Measurements from ENCODE around the gene SH3TC1. TPM values are rescaled to one million over a fixed set of nuclear protein-coding genes. Genes with fewer than 3 reads are reported as not detected.

Gene SH3TC1
- total RNA-seq, 4 donors from 2014 or later = 15.0 to 78.6 (median 41.4) TPM

GRCh38 chr4:8189551-8190466 lies 9.3 kb upstream of the SH3TC1 start:
- in situ Hi-C loops (cut with MboI; ENCODE audit: low pct_ligation_motif_present in 1 of 4, low pct_unique_long_range_greater_than_20kb in 1 of 4, low sequenced_read_pairs in 3 of 4) = no loop called here
- peaks cover 0 to 29% (median 11%) of the 10 kb centered on the region in 4 donors for H3K4me1 ChIP-seq
- H3K27me3 ChIP-seq = no peaks in the 10 kb centered on the region
- H3K27ac ChIP-seq = peak overlapping the region; percentile 60 to 71 (median 64)
- WGBS, 2 donors (ENCODE audit: low coverage in 1 of 2) = 83 to 90% methylated on average over 2 to 26 of the region's 26 CpGs
- H3K36me3 ChIP-seq = no peaks in the 10 kb centered on the region
- TF ChIP-seq POLR2A (IDR thresholded peaks at IDR 0.05) (no peak), CTCF (IDR thresholded peaks at IDR 0.05) (no peak), EP300 (IDR thresholded peaks at IDR 0.05; ENCODE audit: low read depth) (no peak), POLR2AphosphoS5 (IDR thresholded peaks at IDR 0.05) (no peak)
- DNase-seq = no peak
- intact Hi-C loops (cut with DNase I; ENCODE audit: low total_unique reads) = no loop called here
- H3K4me3 ChIP-seq = no peak overlapping the region
- H3K9me3 ChIP-seq = no peaks in the 10 kb centered on the region

GRCh38 chr4:8191136-8191747 lies 7.8 kb upstream of the SH3TC1 start:
- intact Hi-C loops (cut with DNase I; ENCODE audit: low total_unique reads) (no loop called here), in situ Hi-C loops (cut with MboI; ENCODE audit: low pct_ligation_motif_present in 1 of 4, low pct_unique_long_range_greater_than_20kb in 1 of 4, low sequenced_read_pairs in 3 of 4) (no loop called here)
- no peak overlapping the region for H3K4me3 ChIP-seq
- TF ChIP-seq POLR2AphosphoS5 (IDR thresholded peaks at IDR 0.05) (peak in 2 of 3 donors; percentile 12 to 16), CTCF (IDR thresholded peaks at IDR 0.05) (no peak)
- peak; percentile 51 for DNase-seq
- H3K9me3 ChIP-seq = no peaks in the 10 kb centered on the region
- whole genome bisulfite sequencing, 2 donors (ENCODE audit: low coverage in 1 of 2) = 45 to 52% methylated on average over 4 to 19 of the region's 23 CpGs
- peak overlapping the region; percentile 60 to 71 (median 64) for H3K27ac ChIP-seq
- H3K27me3 ChIP-seq = no peaks in the 10 kb centered on the region
- H3K36me3 ChIP-seq = no peaks in the 10 kb centered on the region
- peaks cover 0 to 29% (median 11%) of the 10 kb centered on the region in 4 donors for H3K4me1 ChIP-seq

DNA sequence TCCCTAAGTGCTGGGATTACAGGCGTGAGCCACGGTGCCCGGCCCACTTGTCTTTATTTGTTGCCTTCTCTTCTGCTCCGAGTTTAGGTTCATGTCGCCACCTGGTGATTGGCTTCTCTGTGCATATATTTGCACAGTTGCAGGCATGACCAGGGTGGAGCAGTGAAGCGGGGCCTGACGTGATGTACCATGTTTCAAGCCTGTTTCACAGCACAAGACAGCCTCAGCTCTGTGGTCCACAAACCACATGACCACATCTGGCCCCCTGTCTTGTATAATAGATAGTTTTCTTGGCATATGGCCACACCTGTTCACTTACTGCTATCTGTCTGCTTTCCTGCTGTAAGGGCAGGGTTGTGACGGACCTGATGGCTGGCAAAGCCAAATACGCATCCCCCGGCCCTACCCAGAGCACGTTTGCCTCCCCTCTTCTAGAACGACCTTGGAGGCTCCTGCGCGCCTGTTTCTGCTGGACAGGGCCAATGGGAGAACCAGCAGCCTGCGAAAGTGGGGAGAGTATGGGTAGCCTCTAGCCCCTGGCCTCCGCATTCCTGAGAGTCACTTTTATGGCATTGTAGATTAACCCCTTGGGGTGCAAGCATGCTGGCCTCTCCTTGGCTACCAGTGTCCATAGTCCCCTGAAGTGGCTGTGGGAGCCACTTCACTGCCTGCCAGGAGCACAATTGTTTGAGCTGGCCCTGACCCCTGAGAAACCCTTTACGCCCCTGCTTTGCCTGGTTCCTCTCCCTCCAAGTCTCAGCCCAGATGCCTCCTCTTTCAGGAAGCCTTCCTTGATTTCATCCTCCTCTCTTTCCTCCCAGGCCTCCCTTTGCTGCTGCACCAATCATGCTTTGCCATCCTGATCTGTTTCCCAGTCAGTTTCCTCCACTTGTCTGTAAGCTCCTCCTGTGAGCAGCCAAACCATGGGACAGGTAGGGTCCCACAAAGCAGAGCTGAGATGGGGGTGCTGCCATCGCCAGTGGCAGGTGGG lies 6.0 kb upstream of the SH3TC1 start:
- intact Hi-C loops (cut with DNase I; ENCODE audit: low total_unique reads) = no loop called here
- peak in 4 of 5 experiments; percentile 18 to 50 (median 36) for TF ChIP-seq CTCF (IDR thresholded peaks at IDR 0.05)
- no peak for TF ChIP-seq POLR2A (IDR thresholded peaks at IDR 0.05)
- no peak for TF ChIP-seq EP300 (IDR thresholded peaks at IDR 0.05; ENCODE audit: low read depth)
- no peak for TF ChIP-seq POLR2AphosphoS5 (IDR thresholded peaks at IDR 0.05)
- 36% methylated on average over 18 of the region's 18 CpGs; no CpG with 5 or more reads in 1 of the 2 donors for WGBS, 2 donors (ENCODE audit: low coverage in 1 of 2)

More for the DNA sequence above, 6.0 kb upstream of the SH3TC1 start:
- Histone ChIP-seq H3K27ac (peak overlapping the region in 2 of 4 donors; percentile 63 to 66), H3K4me1 (peaks cover 0 to 30% (median 11%) of the 10 kb centered on the region in 4 donors), H3K4me3 (no peak overlapping the region), H3K36me3 (no peaks in the 10 kb centered on the region), H3K27me3 (no peaks in the 10 kb centered on the region), H3K9me3 (no peaks in the 10 kb centered on the region)
- peak; percentile 77 for DNase-seq
- in situ Hi-C loops (cut with MboI; ENCODE audit: low pct_ligation_motif_present in 1 of 4, low pct_unique_long_range_greater_than_20kb in 1 of 4, low sequenced_read_pairs in 3 of 4) = no loop called here

Data from transverse colon (tissue), 4 donors.